A673 (cell line): ENCODE measurements around the gene COA1. TPM values are rescaled to one million over a fixed set of nuclear protein-coding genes. Genes with fewer than 3 reads are reported as not detected.
A peak's percentile ranks its signal among the peaks of the same experiment; 100 is the strongest.

Source experiments
- BruUV-seq: library from RNA; stranded (reverse); fragments of 400-500 nt; replicated peaks from 2 replicates; lab custom pipeline; 2021; lab: Mats Ljungman, UMichigan
- CTCF ChIA-PET: fragments of 300-600 bp; sonication (Branson Sonifier 250); formaldehyde crosslinking; loops from one replicate; lab custom pipeline; 2022; ENCODE audit warnings: antibody characterized with exemption; lab: Charles Lee
- POLR2A ChIA-PET: fragments of 300-600 bp; sonication (Branson Sonifier 250); formaldehyde crosslinking; loops from one replicate; lab custom pipeline; 2022; ENCODE audit warnings: antibody characterized with exemption; ENCODE audit not compliant: low non-redundant PET; lab: Charles Lee
- DNase-seq: peaks from one replicate; pipeline ENCODE4 v3.0.0-alpha.2; 2015; ENCODE audit warnings: low spot score
- H3K27ac ChIP-seq: fragments of 200-600 bp; sonication (generic); 2 replicates; pipeline ENCODE4 v1.5.1; 2016; ENCODE audit warnings: mixed run types, low read depth, mild to moderate bottlenecking, mixed read lengths, antibody characterized with exemption, low read length; ENCODE audit not compliant: poor library complexity, severe bottlenecking
- H3K27me3 ChIP-seq: fragments of 200-600 bp; sonication (generic); replicated peaks from 2 replicates; pipeline ENCODE4 v1.6.1; 2017; ENCODE audit warnings: mixed run types, low read depth, mild to moderate bottlenecking, mixed read lengths, antibody characterized with exemption, low read length; ENCODE audit not compliant: insufficient read depth, poor library complexity
- H3K36me3 ChIP-seq: fragments of 200-600 bp; sonication (generic); 2 replicates; pipeline ENCODE4 v1.6.1; 2016; ENCODE audit warnings: mixed run types, mild to moderate bottlenecking, mixed read lengths, antibody characterized with exemption, low read length; ENCODE audit not compliant: insufficient read depth, poor library complexity, severe bottlenecking
- H3K4me1 ChIP-seq: fragments of 200-600 bp; sonication (generic); 2 replicates; pipeline ENCODE4 v1.6.1; 2017; ENCODE audit warnings: mixed run types, mild to moderate bottlenecking, mixed read lengths, antibody characterized with exemption, low read length; ENCODE audit not compliant: insufficient read depth, poor library complexity, severe bottlenecking
- H3K4me3 ChIP-seq: fragments of 200-600 bp; sonication (generic); 2 replicates; pipeline ENCODE4 v1.5.1; 2016; ENCODE audit warnings: low read depth, mixed run types, mild to moderate bottlenecking, mixed read lengths, low read length; ENCODE audit not compliant: poor library complexity, severe bottlenecking
- H3K9me3 ChIP-seq: fragments of 200-600 bp; sonication (generic); 2 replicates; pipeline ENCODE4 v1.6.1; 2016; ENCODE audit warnings: mixed run types, low read depth, mild to moderate bottlenecking, mixed read lengths, antibody characterized with exemption, low read length; ENCODE audit not compliant: poor library complexity, severe bottlenecking
- CTCF ChIP-seq: fragments of 300-800, 200-600 bp; sonication (generic); conservative IDR thresholded peaks from 2 replicates; pipeline ENCODE4 v1.5.1; 2017; ENCODE audit warnings: low read depth, mild to moderate bottlenecking, antibody characterized with exemption, low read length, moderate library complexity, mixed read lengths
- EZH2 ChIP-seq: fragments of 200-600 bp; sonication (generic); IDR thresholded peaks from 2 replicates; pipeline ENCODE4 v1.6.1; 2017; ENCODE audit warnings: borderline replicate concordance, low read depth, mild to moderate bottlenecking, mixed read lengths, antibody characterized with exemption, low read length; ENCODE audit not compliant: poor library complexity, severe bottlenecking
- intact Hi-C: fragments of 100-400 bp; cut with micrococcal nuclease; formaldehyde crosslinking; loops from one replicate; pipeline ENCODE4 v1.10.0; 2022; ENCODE audit not compliant: unreplicated experiment
- total RNA-seq: library from RNA; stranded (reverse); gene quantifications from 2 replicates; pipeline ENCODE4 v1.2.3, GENCODE V29; 2021

The COA1 gene
- total RNA-seq, 1 experiment from 2014 or later = 105 TPM

- BruUV-seq = no TSS peak
- Histone ChIP-seq H3K9me3 (no peaks in the 10 kb centered on the region), H3K27ac (no peak overlapping the region), H3K27me3 (no peaks in the 10 kb centered on the region), H3K4me1 (peaks cover 3% of the 10 kb centered on the region), H3K4me3 (no peak overlapping the region), H3K36me3 (no peaks in the 10 kb centered on the region)
- peak; percentile 29 for DNase-seq
- CTCF ChIA-PET = interaction anchor here (0.6 kb wide), 1 partner anchor 16 kb away, joined by 3 read pairs; no protein-coding TSS in a partner anchor
- intact Hi-C loops = no loop called here
- no peak for TF ChIP-seq EZH2
- TF ChIP-seq CTCF = no peak
- POLR2A ChIA-PET = no interaction called here
These were observed 34.9 kb upstream of the COA1 start for GRCh38 chr7:43764039-43764761.

- Histone ChIP-seq H3K27ac (no peak overlapping the region), H3K27me3 (no peaks in the 10 kb centered on the region), H3K9me3 (no peaks in the 10 kb centered on the region), H3K36me3 (no peaks in the 10 kb centered on the region), H3K4me3 (no peak overlapping the region), H3K4me1 (peaks cover 3% of the 10 kb centered on the region)
- ChIA-PET CTCF (no interaction called here), POLR2A (no interaction called here)
- intact Hi-C loops = no loop called here
- TF ChIP-seq EZH2 (no peak), CTCF (no peak)
- no TSS peak for BruUV-seq
- no peak for DNase-seq
These were observed 33.9 kb upstream of the COA1 start for GRCh38 chr7:43763183-43763582.

- ChIA-PET POLR2A (no interaction called here), CTCF (interaction anchor here (0.7 kb wide), 1 partner anchor 266 kb away, joined by 7 read pairs; no protein-coding TSS in a partner anchor)
- no TSS peak for BruUV-seq
- Histone ChIP-seq H3K4me3 (no peak overlapping the region), H3K4me1 (peaks cover 3% of the 10 kb centered on the region), H3K27ac (no peak overlapping the region), H3K27me3 (no peaks in the 10 kb centered on the region), H3K9me3 (no peaks in the 10 kb centered on the region), H3K36me3 (no peaks in the 10 kb centered on the region)
- no peak for TF ChIP-seq CTCF
- no peak for TF ChIP-seq EZH2
- intact Hi-C loops = no loop called here
- DNase-seq = no peak
These were observed 32.8 kb upstream of the COA1 start for GRCh38 chr7:43761938-43762692.
